ENCODE data around the gene PRAMEF1. TPM values are rescaled to one million over a fixed set of nuclear protein-coding genes. Genes with fewer than 3 reads are reported as not detected.

Gene PRAMEF1, protein sequence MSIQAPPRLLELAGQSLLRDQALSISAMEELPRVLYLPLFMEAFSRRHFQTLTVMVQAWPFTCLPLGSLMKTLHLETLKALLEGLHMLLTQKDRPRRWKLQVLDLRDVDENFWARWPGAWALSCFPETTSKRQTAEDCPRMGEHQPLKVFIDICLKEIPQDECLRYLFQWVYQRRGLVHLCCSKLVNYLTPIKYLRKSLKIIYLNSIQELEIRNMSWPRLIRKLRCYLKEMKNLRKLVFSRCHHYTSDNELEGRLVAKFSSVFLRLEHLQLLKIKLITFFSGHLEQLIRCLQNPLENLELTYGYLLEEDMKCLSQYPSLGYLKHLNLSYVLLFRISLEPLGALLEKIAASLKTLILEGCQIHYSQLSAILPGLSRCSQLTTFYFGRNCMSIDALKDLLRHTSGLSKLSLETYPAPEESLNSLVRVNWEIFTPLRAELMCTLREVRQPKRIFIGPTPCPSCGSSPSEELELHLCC
- 0.08 TPM in 2 of 5 replicates, not detected in the others for total RNA-seq (2022; extraction: Qiagen RNA extraction)

DNA sequence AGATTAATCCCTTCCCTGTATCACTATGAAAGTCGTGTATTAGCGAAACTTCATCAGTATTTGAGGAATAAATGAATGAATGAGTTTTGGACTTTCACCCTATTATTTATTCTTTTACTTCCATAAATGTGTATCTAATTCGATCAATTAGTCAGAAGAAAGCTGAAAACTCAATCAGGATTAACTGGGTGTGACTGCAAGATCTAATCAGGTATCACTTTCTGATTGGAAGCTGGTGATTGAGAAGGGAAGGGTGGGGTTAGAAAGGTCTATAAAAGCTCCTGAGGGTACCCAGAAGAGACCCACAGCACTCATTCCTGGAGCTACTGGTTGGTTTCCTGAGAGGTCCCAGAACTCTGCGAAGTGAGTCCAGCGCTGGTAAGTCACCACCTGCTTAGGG is at the start of gene PRAMEF1:
TSS of gene PRAMEF1 (plus strand) at position 301 of the 400 bp plus-strand sequence. CDS start 1,831 bp downstream, outside the sequence.

DNA sequence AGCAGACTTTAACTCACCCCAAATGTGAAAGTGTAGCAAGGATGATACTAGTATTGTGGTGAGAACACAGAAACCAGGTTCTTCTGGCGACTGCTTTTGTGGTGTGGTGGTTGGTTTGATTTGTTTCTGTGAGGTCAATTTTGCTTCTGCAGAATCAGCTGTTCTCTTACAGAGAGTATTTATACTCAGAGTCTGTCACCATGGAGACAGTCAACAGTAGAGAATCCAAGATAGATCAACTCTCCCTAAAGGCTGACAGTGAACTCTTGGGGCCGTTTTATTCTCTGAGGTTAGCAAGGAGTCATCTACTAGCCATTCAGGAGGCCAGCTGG is 45.2 kb upstream of the PRAMEF1 start, which contains the start of gene CFAP107:
TSS of gene CFAP107 (plus strand) at position 209 of the 332 bp plus-strand sequence. CDS start 231 bp downstream, outside the sequence.

DNA sequence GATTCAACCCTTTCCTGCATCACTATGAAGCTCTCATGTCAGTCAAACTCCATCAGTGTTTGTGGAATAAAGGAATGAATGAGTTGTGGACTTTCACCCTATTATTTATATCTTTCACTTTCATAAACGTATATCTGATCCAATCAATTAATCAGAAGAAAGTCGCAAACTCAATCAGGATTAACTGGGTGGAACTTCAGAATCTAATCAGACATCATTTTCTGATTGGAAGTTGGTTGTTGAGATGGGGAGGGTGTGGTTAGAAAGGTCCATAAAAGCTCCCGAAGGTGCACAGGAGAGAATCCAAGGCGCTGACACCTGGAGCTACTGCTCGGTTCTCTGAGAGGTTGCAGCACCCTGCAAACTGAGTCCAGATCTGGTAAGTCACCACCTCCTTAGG is 17.8 kb upstream of the PRAMEF1 start, which contains the start of gene PRAMEF12:
TSS of gene PRAMEF12 (plus strand) at position 301 of the 400 bp plus-strand sequence. CDS start 1,130 bp downstream, outside the sequence.

DNA sequence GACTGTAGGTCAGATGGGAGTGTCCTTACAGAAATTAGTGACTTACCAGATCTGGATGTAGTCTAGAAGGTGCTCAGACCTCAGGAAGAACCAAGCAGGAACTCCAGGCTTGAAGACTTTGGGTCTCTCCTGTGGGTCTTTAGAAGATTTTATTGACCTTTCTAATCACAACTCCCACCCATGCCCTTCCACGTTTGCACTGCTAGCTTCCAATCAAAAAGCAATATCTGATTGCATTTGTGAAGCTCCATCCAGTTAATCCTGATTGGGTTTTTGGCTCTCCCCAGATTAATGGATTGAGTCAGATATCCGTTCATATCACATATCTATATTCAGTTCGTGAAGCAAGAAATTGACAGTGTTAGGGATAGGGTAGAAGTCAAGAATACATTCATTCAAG is 40.1 kb downstream of the PRAMEF1 start, which contains the start of gene PRAMEF11:
TSS of gene PRAMEF11 (minus strand) at position 101 of the 400 bp plus-strand sequence. CDS start 2,621 bp downstream, outside the sequence.

Other genes with a start within 250 kb of the PRAMEF1 start
- 40.2 to 49.5 TPM (median 47.2 TPM) in 5 replicates for gene DHRS3, start 173.2 kb upstream of the PRAMEF1 start, total RNA-seq (2022; extraction: Qiagen RNA extraction)
- not detected in 5 replicates for gene AADACL4, start 147.3 kb upstream of the PRAMEF1 start, total RNA-seq (2022; extraction: Qiagen RNA extraction)
- gene AADACL3, start 75.3 kb upstream of the PRAMEF1 start, total RNA-seq (2022; extraction: Qiagen RNA extraction) = not detected in 5 replicates
- gene CFAP107, start 45.2 kb upstream of the PRAMEF1 start, total RNA-seq (2022; extraction: Qiagen RNA extraction) = not detected in 5 replicates
- not detected in 5 replicates for gene PRAMEF12, start 17.7 kb upstream of the PRAMEF1 start, total RNA-seq (2022; extraction: Qiagen RNA extraction)
- not detected in 5 replicates for gene PRAMEF11, start 40.0 kb downstream of the PRAMEF1 start, total RNA-seq (2022; extraction: Qiagen RNA extraction)
- gene HNRNPCL1, start 57.3 kb downstream of the PRAMEF1 start, total RNA-seq (2022; extraction: Qiagen RNA extraction) = not detected in 5 replicates
- 0.08 to 0.13 TPM (median 0.08 TPM) in 4 of 5 replicates, not detected in the other for gene PRAMEF2, start 65.7 kb downstream of the PRAMEF1 start, total RNA-seq (2022; extraction: Qiagen RNA extraction)
- not detected in 5 replicates for gene PRAMEF4, start 94.8 kb downstream of the PRAMEF1 start, total RNA-seq (2022; extraction: Qiagen RNA extraction)
- not detected in 5 replicates for gene PRAMEF10, start 106.9 kb downstream of the PRAMEF1 start, total RNA-seq (2022; extraction: Qiagen RNA extraction)
- gene PRAMEF7, start 125.2 kb downstream of the PRAMEF1 start, total RNA-seq (2022; extraction: Qiagen RNA extraction) = not detected in 5 replicates
- gene PRAMEF6, start 156.2 kb downstream of the PRAMEF1 start, total RNA-seq (2022; extraction: Qiagen RNA extraction) = not detected in 5 replicates